HepG2 (cell line): Measurements from ENCODE around the gene AUTS2.

Source experiments
- CTCF ChIP-seq: sonication (generic); formaldehyde crosslinking; IDR thresholded peaks from 2 replicates; pipeline ENCODE4 v1.5.0; 2020; ENCODE audit warnings: mild to moderate bottlenecking, missing genetic modification reagents, moderate library complexity
- GTF2F1 ChIP-seq: fragments of 150-350 bp; IDR thresholded peaks from 2 replicates; pipeline ENCODE4 v1.6.1; 2014; ENCODE audit warnings: low read length
- MLX ChIP-seq: IDR thresholded peaks from 2 replicates; pipeline ENCODE4 v1.6.1; 2016
- USF2 ChIP-seq, 2 experiments: sonication (generic) in 1 of 2; formaldehyde crosslinking in 1 of 2; IDR thresholded peaks; 2 replicates each; pipeline versions ENCODE4 v1.5.1 to v1.6.1; 2011 to 2020; ENCODE audit warnings: borderline replicate concordance in 1 of 2, low read depth in 1 of 2, low read length in 1 of 2, mild to moderate bottlenecking in 1 of 2, missing genetic modification reagents in 1 of 2, moderate library complexity in 1 of 2
- ZNF510 ChIP-seq: sonication (generic); formaldehyde crosslinking; IDR thresholded peaks from 2 replicates; pipeline ENCODE4 v1.4.0; 2020; ENCODE audit warnings: low read depth, mild to moderate bottlenecking, missing genetic modification reagents
- ZNF609 ChIP-seq: sonication (generic); formaldehyde crosslinking; IDR thresholded peaks from 2 replicates; pipeline ENCODE4 v1.4.0; 2020; ENCODE audit warnings: mild to moderate bottlenecking, missing genetic modification reagents, borderline replicate concordance

- TF ChIP-seq ZNF609 (CRISPR knock-in tag) (no peak), USF2 (IDR thresholded peaks at IDR 0.05; ENCODE audit: low read depth, low read length) (no peak), USF2 (CRISPR knock-in tag; IDR thresholded peaks at IDR 0.05; ENCODE audit: borderline replicate concordance) (no peak), MLX (no peak), ZNF510 (CRISPR knock-in tag) (no peak), GTF2F1 (no peak), CTCF (CRISPR knock-in tag) (no peak)
These were observed 94.8 kb downstream of the AUTS2 start for GRCh38 chr7:69693042-69693441.
